ENCODE data around the gene SH3YL1.

DNA sequence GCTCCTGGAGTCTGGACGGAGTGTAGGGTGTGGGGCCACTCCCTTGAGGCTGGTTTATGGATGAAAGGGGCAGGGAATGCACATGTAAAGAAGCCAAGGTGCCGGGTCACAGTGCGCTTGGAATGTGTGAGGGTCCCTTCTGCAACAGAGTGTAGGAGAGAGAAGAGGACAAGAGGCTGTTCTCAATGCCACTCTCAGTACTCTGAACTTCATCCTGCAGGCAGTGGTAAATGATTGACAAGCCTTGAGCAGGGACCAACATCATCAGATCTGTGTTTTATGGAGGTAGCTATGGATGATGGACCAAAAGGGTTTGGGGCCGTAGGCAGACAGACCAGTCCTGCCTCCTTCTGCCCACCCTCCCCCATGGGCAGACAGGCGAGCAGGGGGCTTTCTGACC lies 31.3 kb upstream of the SH3YL1 start:
- no peak for TF ChIP-seq CTCF (conservative IDR thresholded peaks at IDR 0.05; ENCODE audit: low read depth, low read length)
- no peak for TF ChIP-seq EZH2 (IDR thresholded peaks at IDR 0.05; ENCODE audit: low read length, unreplicated experiment)
